Astrocyte (in vitro differentiated cells and primary cell): ENCODE results near the gene TMPRSS9. TPM values are rescaled to one million over a fixed set of nuclear protein-coding genes. Genes with fewer than 3 reads are reported as not detected.

ENCODE experiments used
- DNase-seq: peaks from one replicate; pipeline ENCODE4 v3.0.0-alpha.2; 2010; ENCODE audit warnings: low read depth
- FAIRE-seq: peaks from 2 replicates; lab custom pipeline; 2011; peaks lifted over from hg19 to GRCh38; lab: Jason Lieb, UNC
- H2AFZ ChIP-seq: 2 replicates; pipeline ENCODE4 v1.6.0; 2012; ENCODE audit warnings: low read depth, low read length, inconsistent platforms
- H3K27ac ChIP-seq: 2 replicates; pipeline ENCODE4 v1.5.1; 2011; ENCODE audit warnings: low read depth, low read length, inconsistent platforms
- H3K27me3 ChIP-seq: 2 replicates; pipeline ENCODE4 v1.6.0; 2011; ENCODE audit warnings: low read length, inconsistent platforms; ENCODE audit not compliant: insufficient read depth
- H3K36me3 ChIP-seq: 2 replicates; pipeline ENCODE4 v1.5.1; 2011; ENCODE audit warnings: low read length, inconsistent platforms; ENCODE audit not compliant: insufficient read depth
- H3K4me1 ChIP-seq: 2 replicates; pipeline ENCODE4 v1.5.1; 2011; ENCODE audit warnings: low read length, inconsistent platforms; ENCODE audit not compliant: insufficient read depth
- H3K4me2 ChIP-seq: 2 replicates; pipeline ENCODE4 v1.6.0; 2012; ENCODE audit warnings: low read length, inconsistent platforms
- H3K4me3 ChIP-seq: 2 replicates; pipeline ENCODE4 v1.5.1; 2011; ENCODE audit warnings: low read depth, mild to moderate bottlenecking, low read length, inconsistent platforms; ENCODE audit not compliant: insufficient read depth
- H3K79me2 ChIP-seq: 2 replicates; pipeline ENCODE4 v1.6.0; 2012; ENCODE audit warnings: mild to moderate bottlenecking, low read length, inconsistent platforms; ENCODE audit not compliant: insufficient read depth
- H3K9ac ChIP-seq: 2 replicates; pipeline ENCODE4 v1.6.0; 2012; ENCODE audit warnings: mild to moderate bottlenecking, low read length, inconsistent platforms
- H3K9me3 ChIP-seq: 2 replicates; pipeline ENCODE4 v1.5.1; 2012; ENCODE audit warnings: low read depth, mild to moderate bottlenecking, low read length, inconsistent platforms; ENCODE audit not compliant: insufficient read depth
- H4K20me1 ChIP-seq: 2 replicates; pipeline ENCODE4 v1.6.0; 2012; ENCODE audit warnings: low read length, inconsistent platforms; ENCODE audit not compliant: insufficient read depth
- H3K27ac Mint-ChIP-seq: one replicate; pipeline ENCODE4 v1.8.0; 2021; ENCODE audit warnings: mild to moderate bottlenecking, mixed read lengths; ENCODE audit not compliant: unreplicated experiment
- H3K27me3 Mint-ChIP-seq: one replicate; pipeline ENCODE4 v1.8.0; 2021; ENCODE audit warnings: low read depth, mixed read lengths; ENCODE audit not compliant: unreplicated experiment
- H3K36me3 Mint-ChIP-seq: one replicate; pipeline ENCODE4 v1.8.0; 2021; ENCODE audit warnings: low read depth, mixed read lengths; ENCODE audit not compliant: unreplicated experiment
- H3K4me1 Mint-ChIP-seq: one replicate; pipeline ENCODE4 v1.8.0; 2021; ENCODE audit warnings: low read depth, mixed read lengths; ENCODE audit not compliant: unreplicated experiment
- H3K4me3 Mint-ChIP-seq: one replicate; pipeline ENCODE4 v1.8.0; 2021; ENCODE audit warnings: mild to moderate bottlenecking, moderate library complexity, mixed read lengths; ENCODE audit not compliant: unreplicated experiment
- H3K9me3 Mint-ChIP-seq: one replicate; pipeline ENCODE4 v1.8.0; 2021; ENCODE audit warnings: mild to moderate bottlenecking, mixed read lengths; ENCODE audit not compliant: unreplicated experiment
- EZH2 ChIP-seq: IDR thresholded peaks from 2 replicates; pipeline ENCODE4 v1.6.1; 2012; ENCODE audit warnings: mild to moderate bottlenecking, low read length, inconsistent platforms; ENCODE audit not compliant: insufficient read depth
- total RNA-seq: library from RNA; stranded (reverse); gene quantifications from 2 replicates; pipeline ENCODE4 v1.2.1, GENCODE V29; 2021
- TF ChIP-seq, protein P1 (sequence below): IDR thresholded peaks from 2 replicates; pipeline ENCODE4 v1.5.1; 2011; ENCODE audit warnings: low read depth, mild to moderate bottlenecking, inconsistent platforms, low read length, moderate library complexity; ENCODE audit not compliant: insufficient read depth

TMPRSS9 gene
- total RNA-seq, 1 donor from 2014 or later = 0.16 TPM

DNA sequence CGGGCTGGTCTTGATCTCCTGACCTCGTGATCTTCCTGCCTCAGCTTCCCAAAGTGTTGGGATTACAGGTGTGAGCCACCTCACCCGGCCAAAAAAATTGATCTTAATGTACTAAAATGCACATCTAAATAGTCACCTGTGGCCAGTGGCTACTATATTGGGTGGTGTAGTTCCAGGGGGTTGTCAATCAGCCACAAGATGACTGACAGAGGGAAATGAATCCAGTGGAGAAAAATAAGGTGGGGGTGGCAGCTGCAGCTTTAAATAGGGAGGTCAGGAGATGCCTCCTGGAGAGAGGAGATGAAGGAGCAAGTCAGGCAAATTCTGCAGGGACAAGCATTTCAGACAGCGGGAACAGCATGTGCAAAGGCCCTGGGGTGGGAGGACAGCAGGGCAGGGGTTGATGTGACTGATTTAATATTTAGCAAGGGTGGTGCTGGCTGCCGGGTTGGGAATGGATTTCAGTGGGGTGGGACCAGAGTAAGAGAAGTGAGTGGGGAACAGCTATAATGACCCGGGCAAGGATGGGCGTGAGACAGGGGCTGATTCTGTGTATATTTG, 49.4 kb downstream of the TMPRSS9 start:
- Histone ChIP-seq H4K20me1 (no peaks in the 10 kb centered on the region), H3K27ac (no peak overlapping the region), H2AFZ (no peak overlapping the region), H3K36me3 (no peaks in the 10 kb centered on the region), H3K4me2 (no peak overlapping the region), H3K9me3 (peaks cover 8% of the 10 kb centered on the region), H3K79me2 (no peaks in the 10 kb centered on the region), H3K9ac (no peak overlapping the region), H3K4me3 (no peak overlapping the region), H3K27me3 (no peaks in the 10 kb centered on the region), H3K4me1 (no peaks in the 10 kb centered on the region)
- peaks cover 11% of the 10 kb centered on the region for H3K9me3 Mint-ChIP-seq
- no peak overlapping the region for H3K27ac Mint-ChIP-seq
- FAIRE-seq (no peak), DNase-seq (no peak)
- TF ChIP-seq, protein P1, sequence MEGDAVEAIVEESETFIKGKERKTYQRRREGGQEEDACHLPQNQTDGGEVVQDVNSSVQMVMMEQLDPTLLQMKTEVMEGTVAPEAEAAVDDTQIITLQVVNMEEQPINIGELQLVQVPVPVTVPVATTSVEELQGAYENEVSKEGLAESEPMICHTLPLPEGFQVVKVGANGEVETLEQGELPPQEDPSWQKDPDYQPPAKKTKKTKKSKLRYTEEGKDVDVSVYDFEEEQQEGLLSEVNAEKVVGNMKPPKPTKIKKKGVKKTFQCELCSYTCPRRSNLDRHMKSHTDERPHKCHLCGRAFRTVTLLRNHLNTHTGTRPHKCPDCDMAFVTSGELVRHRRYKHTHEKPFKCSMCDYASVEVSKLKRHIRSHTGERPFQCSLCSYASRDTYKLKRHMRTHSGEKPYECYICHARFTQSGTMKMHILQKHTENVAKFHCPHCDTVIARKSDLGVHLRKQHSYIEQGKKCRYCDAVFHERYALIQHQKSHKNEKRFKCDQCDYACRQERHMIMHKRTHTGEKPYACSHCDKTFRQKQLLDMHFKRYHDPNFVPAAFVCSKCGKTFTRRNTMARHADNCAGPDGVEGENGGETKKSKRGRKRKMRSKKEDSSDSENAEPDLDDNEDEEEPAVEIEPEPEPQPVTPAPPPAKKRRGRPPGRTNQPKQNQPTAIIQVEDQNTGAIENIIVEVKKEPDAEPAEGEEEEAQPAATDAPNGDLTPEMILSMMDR = no peak
- no peak for TF ChIP-seq EZH2
- H3K4me3 Mint-ChIP-seq = no peak overlapping the region
- no peaks in the 10 kb centered on the region for H3K4me1 Mint-ChIP-seq
- H3K27me3 Mint-ChIP-seq = peaks cover 4% of the 10 kb centered on the region
- H3K36me3 Mint-ChIP-seq = peaks cover 7% of the 10 kb centered on the region

DNA sequence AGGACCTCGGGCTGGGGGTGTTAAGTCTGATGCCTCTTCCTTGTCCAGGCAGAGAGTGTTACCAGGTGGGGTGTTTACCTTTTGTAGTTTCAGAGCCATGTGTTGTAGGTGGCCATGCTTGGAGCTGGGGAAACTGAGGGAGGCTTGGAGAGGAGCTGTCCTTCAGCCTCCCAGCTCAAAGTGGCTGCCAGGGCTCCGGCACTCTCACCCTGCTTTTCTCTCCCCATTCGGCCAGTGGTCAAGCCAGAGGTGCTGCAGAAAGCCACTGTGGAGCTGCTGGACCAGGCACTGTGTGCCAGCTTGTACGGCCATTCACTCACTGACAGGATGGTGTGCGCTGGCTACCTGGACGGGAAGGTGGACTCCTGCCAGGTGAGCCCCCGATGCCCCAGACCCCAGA, 50.0 kb downstream of the TMPRSS9 start:
- Histone ChIP-seq H4K20me1 (no peaks in the 10 kb centered on the region), H3K27ac (no peak overlapping the region), H3K9ac (no peak overlapping the region), H3K9me3 (peaks cover 8% of the 10 kb centered on the region), H3K4me3 (no peak overlapping the region), H2AFZ (no peak overlapping the region), H3K4me2 (no peak overlapping the region), H3K36me3 (no peaks in the 10 kb centered on the region), H3K27me3 (no peaks in the 10 kb centered on the region), H3K79me2 (no peaks in the 10 kb centered on the region), H3K4me1 (no peaks in the 10 kb centered on the region)
- no peak for FAIRE-seq
- Mint-ChIP-seq H3K27ac (no peak overlapping the region), H3K9me3 (peaks cover 11% of the 10 kb centered on the region), H3K4me1 (no peaks in the 10 kb centered on the region), H3K27me3 (peaks cover 4% of the 10 kb centered on the region), H3K4me3 (no peak overlapping the region), H3K36me3 (peaks cover 7% of the 10 kb centered on the region)
- no peak for TF ChIP-seq EZH2
- TF ChIP-seq, protein P1 = no peak
- DNase-seq = no peak

DNA sequence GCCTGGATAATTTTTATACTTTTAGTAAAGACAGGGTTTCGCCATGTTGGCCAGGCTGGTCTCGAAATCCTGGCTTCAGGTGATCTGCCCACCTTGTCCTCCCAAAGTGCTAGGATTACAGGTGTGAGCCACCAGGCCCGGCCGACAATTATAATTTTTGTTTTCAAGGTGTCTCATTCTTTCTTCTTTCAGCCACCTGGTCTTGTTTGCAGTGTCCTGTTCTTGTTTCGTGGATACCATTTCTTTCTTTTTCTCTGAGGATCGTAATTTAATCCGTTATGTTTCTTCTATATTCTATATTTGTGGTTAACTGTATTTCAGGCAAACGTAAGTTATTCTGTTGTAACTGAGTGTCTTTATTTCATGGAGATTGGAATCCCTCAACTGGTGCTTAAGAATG, 51.6 kb downstream of the TMPRSS9 start:
- Histone ChIP-seq H2AFZ (no peak overlapping the region), H3K9ac (no peak overlapping the region), H3K4me1 (no peaks in the 10 kb centered on the region), H3K79me2 (no peaks in the 10 kb centered on the region), H3K4me2 (no peak overlapping the region), H3K27ac (no peak overlapping the region), H3K9me3 (peaks cover 8% of the 10 kb centered on the region), H3K4me3 (no peak overlapping the region), H4K20me1 (no peaks in the 10 kb centered on the region), H3K27me3 (no peaks in the 10 kb centered on the region), H3K36me3 (no peaks in the 10 kb centered on the region)
- peaks cover 4% of the 10 kb centered on the region for H3K27me3 Mint-ChIP-seq
- H3K9me3 Mint-ChIP-seq = peaks cover 11% of the 10 kb centered on the region
- no peaks in the 10 kb centered on the region for H3K4me1 Mint-ChIP-seq
- H3K36me3 Mint-ChIP-seq = peaks cover 9% of the 10 kb centered on the region
- no peak overlapping the region for H3K4me3 Mint-ChIP-seq
- no peak for DNase-seq
- no peak for FAIRE-seq
- H3K27ac Mint-ChIP-seq = no peak overlapping the region
- TF ChIP-seq, protein P1 = no peak
- TF ChIP-seq EZH2 = no peak
